A549 (cell line): ENCODE measurements around the gene INHBA. TPM values are rescaled to one million over a fixed set of nuclear protein-coding genes. Genes with fewer than 3 reads are reported as not detected.

Experiments
- ATAC-seq, 2 experiments: fragments of 200-7000 bp in 1 of 2; fragments of >200 bp in 1 of 2; cut with Nextera tagmentation in 1 of 2; cut with Tn5 transposase in 1 of 2; 3 replicates each; pipeline versions ENCODE4 v1.8.0 to v1.9.1; 2018 to 2020; ENCODE audit warnings: mild to moderate bottlenecking in 1 of 2, moderate library complexity in 1 of 2
- CTCF ChIA-PET: fragments of 300-600 bp; sonication (Branson Sonifier 250); formaldehyde crosslinking; extraction: SDS; loops from one replicate; lab custom pipeline; 2021; ENCODE audit warnings: antibody characterized with exemption, inconsistent platforms; lab: Yijun Ruan, JAX
- POLR2A ChIA-PET: fragments of 350-600 bp; formaldehyde crosslinking; extraction: SDS; loops from one replicate; lab custom pipeline; 2021; ENCODE audit warnings: antibody characterized with exemption, inconsistent platforms; lab: Yijun Ruan, JAX
- DNase-seq, 2 experiments: peaks; one replicate each; pipeline versions ENCODE4 v3.0.0 to v3.0.0-alpha.2; 2011 to 2016; ENCODE audit warnings: low read depth in 1 of 2, low spot score in 1 of 2
- FAIRE-seq: peaks from 2 replicates; lab custom pipeline; 2011; peaks lifted over from hg19 to GRCh38; lab: Jason Lieb, UNC
- H3K27ac ChIP-seq, 2 experiments: fragments of >200 bp; sonication (Bioruptor Twin); formaldehyde crosslinking; 3 replicates each; pipeline ENCODE4 v1.5.1; 2016 to 2017
- H3K4me1 ChIP-seq: fragments of >200 bp; sonication (Bioruptor Twin); formaldehyde crosslinking; 3 replicates; pipeline ENCODE4 v1.6.1; 2016
- H3K4me2 ChIP-seq: fragments of >200 bp; sonication (Bioruptor Twin); formaldehyde crosslinking; 3 replicates; pipeline ENCODE4 v1.6.1; 2016
- H3K4me3 ChIP-seq: fragments of >200 bp; sonication (Bioruptor Twin); formaldehyde crosslinking; 3 replicates; pipeline ENCODE4 v1.5.1; 2016
- H3K9me3 ChIP-seq: fragments of >200 bp; sonication (Bioruptor Twin); formaldehyde crosslinking; 3 replicates; pipeline ENCODE4 v1.6.1; 2016
- CBX2 ChIP-seq: fragments of 200-600 bp; sonication (generic); IDR thresholded peaks from 2 replicates; pipeline ENCODE4 v1.6.1; 2016; ENCODE audit warnings: low read depth, mild to moderate bottlenecking, borderline replicate concordance
- CBX8 ChIP-seq: fragments of 200-600 bp; sonication (generic); IDR thresholded peaks from 2 replicates; pipeline ENCODE4 v1.6.1; 2016
- CEBPB ChIP-seq, 2 experiments: fragments of >200 bp in 1 of 2; sonication (Bioruptor Twin) in 1 of 2; formaldehyde crosslinking in 1 of 2; IDR thresholded peaks; 2 replicates each; pipeline ENCODE4 v1.6.1; 2012 to 2016
- CHD2 ChIP-seq: fragments of 150-350 bp; IDR thresholded peaks from 2 replicates; pipeline ENCODE4 v1.6.1; 2014; ENCODE audit warnings: low read length; ENCODE audit not compliant: partially characterized antibody
- CTCF ChIP-seq: fragments of >200 bp; sonication (Bioruptor Twin); formaldehyde crosslinking; IDR thresholded peaks from 3 replicates; pipeline ENCODE4 v1.5.1; 2016
- EP300 ChIP-seq, 2 experiments: fragments of >200 bp; sonication (Bioruptor Twin); formaldehyde crosslinking; IDR thresholded peaks; 2 replicates in 1 of 2; 3 replicates in 1 of 2; pipeline ENCODE4 v1.6.1; 2016 to 2017
- ESRRA ChIP-seq: fragments of 150-350 bp; IDR thresholded peaks from 2 replicates; pipeline ENCODE4 v1.6.1; 2014; ENCODE audit warnings: mild to moderate bottlenecking, low read length, borderline replicate concordance
- FOSB ChIP-seq: fragments of 250-450 bp; sonication (Bioruptor Pico); IDR thresholded peaks from 2 replicates; pipeline ENCODE4 v1.5.0; 2020; ENCODE audit warnings: mild to moderate bottlenecking, moderate library complexity
- FOSL2 ChIP-seq, 2 experiments: fragments of 450-650 bp in 1 of 2; fragments of >200 bp in 1 of 2; sonication (Bioruptor Twin) in 1 of 2; formaldehyde crosslinking; IDR thresholded peaks; 2 replicates each; pipeline versions ENCODE4 v1.5.0 to v1.6.1; 2016 to 2020; ENCODE audit warnings: mild to moderate bottlenecking in 1 of 2, moderate library complexity in 1 of 2
- FOXS1 ChIP-seq: fragments of 250-450 bp; sonication (Bioruptor Pico); IDR thresholded peaks from 2 replicates; pipeline ENCODE4 v1.5.0; 2020; ENCODE audit warnings: mild to moderate bottlenecking, moderate library complexity
- GATA3 ChIP-seq: IDR thresholded peaks from 2 replicates; pipeline ENCODE4 v1.6.1; 2012; ENCODE audit warnings: borderline replicate concordance
- HDAC2 ChIP-seq: fragments of 200-600 bp; sonication (generic); IDR thresholded peaks from 2 replicates; pipeline ENCODE4 v1.6.1; 2016
- HES2 ChIP-seq: fragments of >200 bp; sonication (Bioruptor Twin); formaldehyde crosslinking; IDR thresholded peaks from 2 replicates; pipeline ENCODE4 v1.6.1; 2016
- HOXA7 ChIP-seq: fragments of 250-450 bp; sonication (Bioruptor Pico); IDR thresholded peaks from 2 replicates; pipeline ENCODE4 v1.5.0; 2020; ENCODE audit warnings: mild to moderate bottlenecking, moderate library complexity
- HOXB13 ChIP-seq: fragments of 250-450 bp; sonication (Bioruptor Pico); IDR thresholded peaks from 2 replicates; pipeline ENCODE4 v1.5.0; 2020; ENCODE audit warnings: low read depth, mild to moderate bottlenecking, moderate library complexity
- JUN ChIP-seq, 2 experiments: fragments of >200 bp; sonication (Bioruptor Twin); formaldehyde crosslinking; IDR thresholded peaks; 2 replicates in 1 of 2; 3 replicates in 1 of 2; pipeline ENCODE4 v1.6.1; 2016 to 2017
- NFE2L2 ChIP-seq: fragments of 150-350 bp; conservative IDR thresholded peaks from 2 replicates; pipeline ENCODE4 v1.6.1; 2014; ENCODE audit warnings: low read length
- RARB ChIP-seq: fragments of 250-450 bp; sonication (Bioruptor Pico); IDR thresholded peaks from 2 replicates; pipeline ENCODE4 v1.8.0; 2021; ENCODE audit warnings: mild to moderate bottlenecking, moderate library complexity
- RCOR1 ChIP-seq: fragments of 150-350 bp; IDR thresholded peaks from 2 replicates; pipeline ENCODE4 v1.6.1; 2014; ENCODE audit warnings: antibody characterized with exemption, low read length, low read depth
- REST ChIP-seq: fragments of 200-600 bp; sonication (generic); IDR thresholded peaks from 2 replicates; pipeline ENCODE4 v1.6.1; 2016; ENCODE audit warnings: antibody characterized with exemption, mild to moderate bottlenecking, moderate library complexity
- ZFP36 ChIP-seq: fragments of 450-650 bp; IDR thresholded peaks from 2 replicates; pipeline ENCODE4 v1.6.1; 2014; ENCODE audit warnings: borderline replicate concordance; ENCODE audit not compliant: partially characterized antibody
- WGBS: methylation state at CpG from one replicate; pipeline ENCODE4 v1.1.6; 2017; ENCODE audit errors: missing lambda C conversion rate; 5-methylcytosine and 5-hydroxymethylcytosine counted together
- polyA plus RNA-seq, 4 experiments: library from polyadenylated mRNA; depleted of rRNA in 3 of 4; stranded (reverse); fragments of >200 nt; fragmentation: RNase III in 1 of 4; extraction: RNeasy Plus Mini Kit Qiagen cat#74134 plus additional on column Dnase treatment in 1 of 4; gene quantifications; 2 replicates in 3 of 4; 3 replicates in 1 of 4; pipeline ENCODE4 v1.2.3, GENCODE V29; 2011 to 2017
- TF ChIP-seq, protein P1 (sequence below): fragments of >200 bp; sonication (Bioruptor Twin); formaldehyde crosslinking; IDR thresholded peaks from 3 replicates; pipeline ENCODE4 v1.6.1; 2016

INHBA gene
- polyA plus RNA-seq, 2 of the 4 experiments (the other 2 are of a cell fraction) = 0.13 to 0.23 TPM

- TF ChIP-seq CTCF = no peak
Measured at GRCh38 chr7:41688012-41688625, 14.8 kb downstream of the INHBA start (continued).

- CTCF ChIA-PET = interaction anchor here (1.6 to 3.0 kb wide), 2 partner anchors 11 kb away, joined by 4 to 15 read pairs; no protein-coding TSS in a partner anchor
- 3% methylated on average over 1 of the region's 1 CpG for WGBS
- TF ChIP-seq CTCF (no peak), NFE2L2 (no peak), HDAC2 (no peak), EP300 (IDR thresholded peaks at IDR 0.05) (no peak), RARB (CRISPR knock-in tag) (no peak), ZFP36 (no peak), FOXS1 (CRISPR knock-in tag) (no peak), FOSB (CRISPR knock-in tag) (no peak)
- no peak for DNase-seq
- POLR2A ChIA-PET = no interaction called here
- no peaks in the 10 kb centered on the region for H3K4me1 ChIP-seq
- no peak overlapping the region for H3K4me3 ChIP-seq
- no peak for ATAC-seq
- no peak for FAIRE-seq
- no peaks in the 10 kb centered on the region for H3K9me3 ChIP-seq
- no peak overlapping the region for H3K4me2 ChIP-seq
- H3K27ac ChIP-seq = no peak overlapping the region
Measured at GRCh38 chr7:41685684-41686083, 17.2 kb downstream of the INHBA start.

GRCh38 chr7:41682422-41682821 lies 20.5 kb downstream of the INHBA start:
- no peak for DNase-seq
- ChIA-PET POLR2A (no interaction called here), CTCF (interaction anchor here (1.5 kb wide), 1 partner anchor 14 kb away, joined by 9 read pairs; no protein-coding TSS in a partner anchor)
- TF ChIP-seq CEBPB (IDR thresholded peaks at IDR 0.05) (no peak), CBX8 (no peak), HOXA7 (no peak), ESRRA (no peak), CBX2 (no peak), FOSL2 (IDR thresholded peaks at IDR 0.05) (no peak), FOSL2 (CRISPR knock-in tag; IDR thresholded peaks at IDR 0.05) (no peak), GATA3 (no peak), CHD2 (no peak), JUN (IDR thresholded peaks at IDR 0.05) (no peak), HES2 (no peak), HOXB13 (CRISPR knock-in tag) (no peak), REST (no peak), ZFP36 (no peak), RCOR1 (no peak)
- TF ChIP-seq, protein P1, sequence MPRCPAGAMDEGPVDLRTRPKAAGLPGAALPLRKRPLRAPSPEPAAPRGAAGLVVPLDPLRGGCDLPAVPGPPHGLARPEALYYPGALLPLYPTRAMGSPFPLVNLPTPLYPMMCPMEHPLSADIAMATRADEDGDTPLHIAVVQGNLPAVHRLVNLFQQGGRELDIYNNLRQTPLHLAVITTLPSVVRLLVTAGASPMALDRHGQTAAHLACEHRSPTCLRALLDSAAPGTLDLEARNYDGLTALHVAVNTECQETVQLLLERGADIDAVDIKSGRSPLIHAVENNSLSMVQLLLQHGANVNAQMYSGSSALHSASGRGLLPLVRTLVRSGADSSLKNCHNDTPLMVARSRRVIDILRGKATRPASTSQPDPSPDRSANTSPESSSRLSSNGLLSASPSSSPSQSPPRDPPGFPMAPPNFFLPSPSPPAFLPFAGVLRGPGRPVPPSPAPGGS = no peak
- TF ChIP-seq, all 56 proteins: peak for 0
- no peaks in the 10 kb centered on the region for H3K4me1 ChIP-seq
- no peak overlapping the region for H3K27ac ChIP-seq
- no peaks in the 10 kb centered on the region for H3K9me3 ChIP-seq
- FAIRE-seq = no peak
- ATAC-seq = no peak
- H3K4me2 ChIP-seq = no peak overlapping the region
- H3K4me3 ChIP-seq = no peak overlapping the region
